ENCODE results near the gene HIPK1.
A peak's percentile ranks its signal among the peaks of the same experiment; 100 is the strongest.

HIPK1 gene

GRCh38 chr1:113913887-113914664 is 15.0 kb upstream of the HIPK1 start:
- no peak for DNase-seq (ENCODE audit: low read depth in 2 of 2)

- no peak for DNase-seq (ENCODE audit: low read depth in 2 of 2)
Measured at GRCh38 chr1:113916974-113917373, 12.2 kb upstream of the HIPK1 start.

- DNase-seq (ENCODE audit: low read depth in 2 of 2): no peak
Measured at GRCh38 chr1:113917400-113918082, 11.6 kb upstream of the HIPK1 start.

GRCh38 chr1:113918243-113918642 is 10.9 kb upstream of the HIPK1 start:
- no peak for DNase-seq (ENCODE audit: low read depth in 2 of 2)

- DNase-seq (ENCODE audit: low read depth in 2 of 2): no peak
Measured at GRCh38 chr1:113922957-113923356, 6.2 kb upstream of the HIPK1 start.

- DNase-seq (ENCODE audit: low read depth in 2 of 2): no peak
Measured at GRCh38 chr1:113924473-113924872, 4.7 kb upstream of the HIPK1 start.

- DNase-seq (ENCODE audit: low read depth in 2 of 2): no peak
Measured at GRCh38 chr1:113928187-113928930, 765 bp upstream of the HIPK1 start.

GRCh38 chr1:113929750-113930498 is 800 bp downstream of the HIPK1 start:
- DNase-seq (ENCODE audit: low read depth in 2 of 2): peak; percentile 37 to 49

- DNase-seq (ENCODE audit: low read depth in 2 of 2): peak; percentile 38 to 71
Measured at GRCh38 chr1:113930499-113931161, 1.5 kb downstream of the HIPK1 start.

- no peak for DNase-seq (ENCODE audit: low read depth in 2 of 2)
Measured at GRCh38 chr1:113931451-113931851, 2.3 kb downstream of the HIPK1 start.

- no peak for DNase-seq (ENCODE audit: low read depth in 2 of 2)
Measured at GRCh38 chr1:113934006-113934405, 4.9 kb downstream of the HIPK1 start.

GRCh38 chr1:113934511-113935055 is 5.5 kb downstream of the HIPK1 start:
- no peak for DNase-seq (ENCODE audit: low read depth in 2 of 2)

GRCh38 chr1:113935176-113935575 is 6.1 kb downstream of the HIPK1 start:
- no peak for DNase-seq (ENCODE audit: low read depth in 2 of 2)

GRCh38 chr1:113935970-113936369 is 6.8 kb downstream of the HIPK1 start:
- no peak for DNase-seq (ENCODE audit: low read depth in 2 of 2)

- no peak for DNase-seq (ENCODE audit: low read depth in 2 of 2)
Measured at GRCh38 chr1:113937146-113937545, 8.0 kb downstream of the HIPK1 start.

GRCh38 chr1:113938192-113938591 is 9.1 kb downstream of the HIPK1 start:
- DNase-seq (ENCODE audit: low read depth in 2 of 2): no peak

GRCh38 chr1:113940365-113941244 is 11.5 kb downstream of the HIPK1 start:
- DNase-seq (ENCODE audit: low read depth in 2 of 2): peak in 1 of 2 donors; percentile 20

- DNase-seq (ENCODE audit: low read depth in 2 of 2): no peak
Measured at GRCh38 chr1:113941245-113941559, 12.1 kb downstream of the HIPK1 start.

GRCh38 chr1:113942527-113942926 is 13.4 kb downstream of the HIPK1 start:
- DNase-seq (ENCODE audit: low read depth in 2 of 2): no peak
